Adipose tissue (tissue), 3 donors: ENCODE measurements around the gene NPR3. TPM values are rescaled to one million over a fixed set of nuclear protein-coding genes. Genes with fewer than 3 reads are reported as not detected.

Experiments
- H3K27ac ChIP-seq: one replicate; pipeline ENCODE4 v1.5.1; 2013; ENCODE audit warnings: low read depth, low read length
- WGBS, 3 donors: extraction: QIAGEN DNeasy Blood & Tissue Kit; methylation state at CpG; one replicate each; pipeline ENCODE4 v1.1.7; 2013; 5-methylcytosine and 5-hydroxymethylcytosine counted together
- polyA plus RNA-seq, 3 donors: library from polyadenylated mRNA; stranded (reverse); fragments of 200-250 nt; gene quantifications; one replicate each; pipeline ENCODE4 v1.2.3, GENCODE V29; 2013
- donor health status: healthy with polysubstance abuse.
- donor health status: Bipolar disorder and iron deficiency.
- donor health status: healthy.

Gene NPR3
- polyA plus RNA-seq, 3 donors, result 1.9 to 2.6 (median 2.3) TPM

DNA sequence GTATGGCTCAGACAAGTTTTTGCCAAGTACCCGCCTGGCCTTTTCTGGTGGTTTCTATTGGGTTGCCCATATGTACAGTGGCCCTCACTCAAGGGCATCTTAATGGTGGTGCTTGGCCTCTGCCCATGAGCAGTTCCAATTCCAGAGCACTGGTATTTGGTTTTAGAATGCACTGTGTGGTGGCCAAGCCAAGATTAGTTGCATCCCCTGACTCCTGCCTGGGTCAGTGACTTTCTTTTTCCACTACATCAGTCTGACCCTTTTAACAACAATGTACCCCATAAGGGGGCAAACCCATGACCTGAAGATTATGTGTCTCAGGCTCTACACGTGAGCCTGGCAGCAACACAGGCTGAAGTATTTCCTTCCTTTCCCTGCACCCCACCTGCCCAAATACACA, 34.2 kb downstream of the NPR3 start:
- 54 to 67% (median 57%) methylated on average over 2 of the region's 2 CpGs for WGBS, 3 donors
- H3K27ac ChIP-seq, result no peak overlapping the region

DNA sequence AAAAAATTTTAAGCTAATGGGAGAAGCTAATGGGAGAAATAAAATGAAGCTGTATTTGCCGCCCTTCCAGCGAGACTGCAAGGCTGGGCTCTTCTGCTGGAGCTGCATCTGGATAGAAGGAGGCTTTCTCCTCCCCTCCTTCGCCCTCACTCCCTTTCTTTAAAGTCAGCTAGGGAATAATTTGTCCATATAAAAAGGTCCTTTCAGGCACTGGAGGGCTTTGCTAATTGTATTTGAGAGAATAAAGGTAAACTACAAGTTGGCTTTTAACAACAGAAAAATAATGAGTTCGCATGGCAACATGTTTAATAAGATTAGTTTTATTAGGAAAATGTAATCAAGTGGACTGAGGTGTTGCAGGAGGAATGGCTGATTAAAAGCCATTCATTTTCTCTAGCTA, 41.3 kb downstream of the NPR3 start:
- WGBS, 3 donors, result 79 to 88% (median 87%) methylated on average over 4 of the region's 4 CpGs
- no peak overlapping the region for H3K27ac ChIP-seq

DNA sequence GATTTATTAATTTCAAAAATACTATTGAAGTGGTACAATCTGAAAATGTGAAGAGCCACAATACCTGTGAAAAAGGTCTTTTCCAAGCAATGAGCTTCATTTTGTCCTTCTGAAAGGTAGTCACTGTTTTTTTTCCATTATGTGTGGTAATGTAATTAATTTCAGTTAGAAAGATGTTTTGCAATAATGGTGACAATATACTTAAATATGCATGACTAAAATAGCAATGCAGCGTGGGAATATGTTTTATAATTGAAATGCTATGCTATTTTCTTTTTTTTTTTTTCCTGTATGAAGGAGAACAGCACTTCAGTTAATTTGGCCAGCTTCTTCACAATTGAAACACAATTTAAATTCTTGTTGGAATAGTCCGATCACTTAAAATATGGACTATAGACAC, 41.9 kb downstream of the NPR3 start:
- no peak overlapping the region for H3K27ac ChIP-seq
- 66 to 69% (median 68%) methylated on average over 2 of the region's 2 CpGs for WGBS, 3 donors

DNA sequence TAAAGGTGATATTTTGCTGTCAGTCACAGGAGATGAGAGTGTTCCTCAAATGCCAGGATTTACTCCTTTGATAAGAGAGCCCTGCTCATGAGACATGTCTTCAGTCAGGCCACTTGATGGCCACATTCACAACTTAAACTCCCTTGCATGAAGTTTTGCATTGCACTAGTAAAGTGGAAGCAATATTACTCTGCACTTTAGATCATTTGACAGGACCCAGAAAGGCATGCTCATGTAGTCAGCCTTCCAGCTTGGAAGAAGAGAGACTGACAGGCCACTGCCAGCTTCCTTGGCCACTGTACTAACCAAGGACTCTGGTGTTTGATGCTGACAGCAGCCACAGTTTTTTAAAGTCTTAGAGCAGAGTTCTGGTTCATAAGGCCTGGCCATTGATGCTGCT, 42.6 kb downstream of the NPR3 start:
- H3K27ac ChIP-seq, result no peak overlapping the region

DNA sequence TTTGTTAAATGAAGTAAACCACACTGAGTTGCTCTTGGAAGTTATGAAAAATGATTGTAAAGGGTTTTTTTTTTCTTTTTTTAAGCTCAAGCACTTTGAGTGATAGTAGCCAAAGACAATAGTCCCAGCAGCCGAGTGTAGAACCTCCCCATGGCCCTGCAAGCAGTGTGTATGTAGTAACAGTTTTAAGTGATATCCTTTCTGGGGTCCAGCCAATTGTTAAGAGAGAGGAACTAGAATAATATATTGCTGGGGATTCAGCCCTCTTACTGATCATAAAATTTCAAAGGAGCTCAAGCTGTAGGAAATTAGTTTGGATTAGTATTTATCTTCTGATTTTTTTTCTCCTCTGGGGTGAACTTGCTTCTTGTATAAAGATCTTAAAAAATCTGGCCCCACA, 43.2 kb downstream of the NPR3 start:
- WGBS, 3 donors, result 39 to 59% (median 41%) methylated on average over 1 of the region's 1 CpG
- H3K27ac ChIP-seq, result no peak overlapping the region

DNA sequence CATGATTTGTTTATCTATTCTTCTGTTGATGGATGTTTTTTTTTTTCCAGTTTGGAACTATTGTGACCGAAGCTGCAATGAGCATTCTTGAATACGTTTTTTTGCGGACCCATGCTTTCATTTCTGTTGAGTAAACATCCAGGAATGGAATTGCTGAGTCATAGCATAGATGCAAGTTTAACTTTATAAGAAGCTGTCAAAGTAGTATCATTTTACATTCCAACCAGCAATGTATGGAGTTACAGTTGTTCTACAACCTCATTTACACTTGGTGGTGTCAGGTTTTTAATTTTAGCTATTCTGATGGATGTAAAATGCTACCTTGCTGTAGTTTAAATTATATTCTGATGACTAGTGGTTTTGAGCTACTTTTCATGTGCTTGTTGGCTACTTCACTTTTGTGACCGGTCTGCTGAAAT, 49.0 kb downstream of the NPR3 start:
- H3K27ac ChIP-seq, result no peak overlapping the region
- 34 to 64% (median 45%) methylated on average over 4 of the region's 4 CpGs for WGBS, 3 donors

DNA sequence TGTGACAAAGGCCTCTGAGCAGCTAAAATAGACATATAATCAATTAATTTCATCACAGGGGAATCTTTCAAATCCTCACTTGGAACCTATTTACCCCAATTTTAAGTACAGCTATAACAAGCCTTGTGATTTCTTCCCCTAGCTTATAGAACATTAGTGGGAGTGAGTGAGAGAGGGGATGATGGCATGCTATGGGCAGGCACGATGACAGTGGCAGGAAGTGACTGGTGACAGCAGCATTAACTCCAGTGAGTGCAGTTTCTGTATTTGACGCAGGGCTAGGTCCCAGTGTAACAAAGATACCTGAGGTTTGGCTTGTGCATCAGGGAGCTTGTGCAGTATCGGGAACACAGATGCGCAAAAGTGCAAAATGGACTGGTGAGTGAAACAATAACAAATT, 54.1 kb downstream of the NPR3 start:
- 75 to 79% (median 77%) methylated on average over 4 of the region's 4 CpGs for WGBS, 3 donors

DNA sequence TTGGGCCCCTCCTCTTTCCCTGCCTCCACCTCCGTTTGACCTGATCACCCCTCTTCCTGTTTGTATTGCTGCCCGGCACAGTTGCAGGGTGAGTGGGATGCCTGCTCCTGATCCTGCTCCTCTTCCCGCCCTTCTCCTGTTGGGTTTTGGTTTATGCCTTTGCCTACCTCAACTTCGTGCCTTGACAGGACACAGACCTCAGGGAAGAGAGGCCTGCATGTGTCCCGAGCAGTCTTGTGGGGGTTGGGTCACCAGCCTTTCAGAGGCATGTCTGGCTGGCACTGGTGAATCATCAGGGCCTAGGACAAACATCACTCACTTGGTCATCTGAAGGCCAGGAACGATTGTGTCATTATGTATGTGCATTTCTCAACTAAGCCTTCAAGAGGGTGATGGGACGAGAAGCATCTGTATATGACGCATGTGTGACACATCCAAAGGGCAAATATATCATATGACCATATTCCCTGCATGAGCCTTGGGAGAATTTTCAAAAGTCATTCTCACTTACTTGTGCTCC, 56.9 kb downstream of the NPR3 start:
- 57 to 77% (median 69%) methylated on average over 8 of the region's 8 CpGs for WGBS, 3 donors
- no peak overlapping the region for H3K27ac ChIP-seq

More for the DNA sequence above, 54.1 kb downstream of the NPR3 start:
- no peak overlapping the region for H3K27ac ChIP-seq

DNA sequence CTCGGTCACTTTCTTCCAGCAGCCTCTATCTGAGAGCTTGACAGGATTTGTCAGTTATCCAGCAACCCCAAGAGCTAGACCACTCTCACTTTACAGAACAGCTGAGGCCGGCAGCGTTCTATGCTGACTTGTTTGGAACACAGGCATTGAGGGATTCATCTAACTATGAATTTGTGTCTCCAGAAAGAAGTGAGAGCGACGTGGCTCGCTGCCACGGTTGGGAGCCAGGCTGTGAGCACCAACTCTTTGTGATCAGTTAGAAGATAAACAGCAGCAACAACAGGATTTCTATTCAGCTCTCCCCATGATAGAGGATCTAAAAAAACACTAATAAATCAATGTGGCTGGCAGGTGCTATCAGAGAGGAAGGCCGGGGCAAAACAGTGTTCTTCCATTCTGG, 58.6 kb downstream of the NPR3 start:
- no peak overlapping the region for H3K27ac ChIP-seq
- WGBS, 3 donors, result 64 to 87% (median 82%) methylated on average over 8 of the region's 8 CpGs

DNA sequence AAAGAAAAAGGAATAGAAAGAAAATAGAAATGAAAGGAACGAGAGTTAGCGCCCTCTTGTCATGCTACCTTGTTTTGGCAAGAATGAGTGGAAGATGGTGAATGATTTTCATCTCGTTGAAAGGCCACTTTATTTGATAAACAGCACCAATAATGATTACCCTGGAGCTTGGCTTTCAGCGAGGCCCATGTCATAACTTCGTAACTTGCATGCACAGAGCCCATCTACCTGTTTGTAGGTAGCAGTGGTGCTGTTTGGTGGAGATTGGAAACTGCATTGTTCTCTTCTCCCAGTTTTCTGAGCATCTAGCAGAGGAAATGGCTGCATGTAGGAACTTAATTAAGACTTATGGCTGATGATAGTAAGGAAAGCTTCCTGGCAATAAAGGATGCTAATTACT, 59.3 kb downstream of the NPR3 start:
- no peak overlapping the region for H3K27ac ChIP-seq
- 68 to 92% (median 90%) methylated on average over 5 of the region's 5 CpGs for WGBS, 3 donors

DNA sequence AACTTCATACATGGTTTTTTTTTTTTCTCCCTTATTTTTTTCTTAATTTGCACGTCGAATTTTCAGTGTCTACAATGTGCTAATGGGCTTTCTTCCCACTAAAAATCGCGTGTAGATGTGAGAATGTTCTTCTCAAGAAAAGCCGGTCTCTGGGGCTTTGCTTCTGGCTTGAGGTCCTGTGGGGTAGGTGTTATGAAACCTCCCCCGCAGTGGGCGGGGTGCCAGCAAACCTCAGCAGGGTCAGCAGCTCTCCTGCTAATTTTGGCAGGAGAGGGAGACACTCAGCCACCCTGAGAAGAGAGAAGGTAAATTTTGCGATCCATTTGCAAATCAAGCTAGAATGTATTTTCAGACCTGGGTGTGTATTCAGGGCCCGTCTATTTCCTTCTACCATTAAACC, 59.9 kb downstream of the NPR3 start:
- no peak overlapping the region for H3K27ac ChIP-seq
- WGBS, 3 donors, result 74 to 79% (median 74%) methylated on average over 9 of the region's 9 CpGs

DNA sequence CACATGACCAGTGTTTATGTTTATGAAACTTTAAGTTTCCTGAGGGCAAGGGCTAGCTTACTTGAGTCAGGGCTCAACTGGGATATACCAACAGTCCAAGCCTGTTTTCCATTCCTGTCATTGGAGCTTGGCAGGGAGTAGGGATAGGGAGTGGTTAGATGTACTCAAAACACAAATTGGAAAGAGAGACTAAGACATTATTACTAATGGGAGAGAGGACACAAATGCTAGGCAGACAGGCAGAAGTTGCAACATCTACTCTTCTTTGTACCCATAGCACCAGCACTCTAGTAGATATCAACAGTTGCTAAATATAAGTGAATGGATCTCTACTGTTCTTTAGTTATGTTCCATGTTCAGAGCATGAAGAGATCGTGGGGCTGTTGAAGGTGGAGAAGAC, 62.8 kb downstream of the NPR3 start:
- 59 to 88% (median 85%) methylated on average over 1 of the region's 1 CpG for WGBS, 3 donors
- H3K27ac ChIP-seq, result no peak overlapping the region

DNA sequence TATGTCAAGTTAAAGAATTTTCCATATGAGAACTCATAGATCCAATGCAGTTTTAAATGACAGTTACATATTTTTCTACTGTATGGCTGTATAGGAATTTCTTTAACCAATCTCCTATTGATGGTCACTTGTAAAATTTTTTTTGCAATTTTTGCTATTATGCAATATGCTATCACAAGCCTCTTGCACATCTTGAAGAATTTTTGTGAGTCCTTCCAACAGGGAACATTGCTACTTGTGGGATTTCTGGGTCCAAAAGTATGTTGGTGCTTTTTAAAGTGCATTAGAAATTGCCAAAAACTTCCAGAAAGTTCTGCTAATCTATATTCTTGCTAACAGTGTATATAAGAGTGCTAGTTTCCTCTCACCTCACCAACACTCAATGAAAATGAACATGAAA, 65.1 kb downstream of the NPR3 start:
- no peak overlapping the region for H3K27ac ChIP-seq

DNA sequence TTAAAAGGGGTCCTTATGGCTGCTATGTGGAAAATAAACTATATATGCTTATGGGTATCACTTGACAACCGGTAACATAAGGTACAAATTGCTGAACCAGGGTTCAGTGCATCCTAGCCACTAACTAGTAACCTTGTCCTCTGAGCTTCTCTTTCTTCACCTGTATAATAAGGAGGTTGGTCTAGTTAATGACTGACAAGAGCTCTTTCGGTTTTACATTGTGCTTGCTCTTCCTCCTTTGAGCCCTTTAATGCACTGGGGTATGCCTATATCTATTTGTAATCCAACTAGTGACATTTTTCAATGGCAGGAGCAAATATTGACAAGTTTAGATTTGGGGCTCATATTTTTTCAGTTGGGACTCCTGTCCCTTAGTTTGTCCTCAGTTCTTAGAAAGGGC, 66.1 kb downstream of the NPR3 start:
- no peak overlapping the region for H3K27ac ChIP-seq
- WGBS, 3 donors, result 58 to 94% (median 88%) methylated on average over 2 of the region's 2 CpGs

DNA sequence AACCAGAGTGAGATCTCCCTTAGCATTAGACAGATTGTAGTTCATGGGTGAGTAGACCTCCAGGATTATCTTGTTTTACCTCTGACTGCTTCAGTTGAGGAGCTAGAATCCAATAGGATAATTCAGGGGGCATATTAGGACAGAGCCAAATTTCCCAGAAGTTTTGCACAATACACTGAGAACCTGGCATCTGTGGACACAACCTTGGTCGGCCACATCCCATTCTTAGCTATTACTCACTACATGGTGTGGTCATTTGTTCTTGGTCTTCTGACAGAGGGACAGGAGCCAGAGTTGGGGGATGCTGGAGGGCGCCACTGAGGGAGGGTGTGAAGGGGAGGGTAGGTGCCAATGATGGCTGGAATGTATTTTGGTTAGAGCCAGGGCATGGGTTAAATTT, 66.6 kb downstream of the NPR3 start:
- no peak overlapping the region for H3K27ac ChIP-seq
- 46 to 89% (median 80%) methylated on average over 2 of the region's 2 CpGs for WGBS, 3 donors

DNA sequence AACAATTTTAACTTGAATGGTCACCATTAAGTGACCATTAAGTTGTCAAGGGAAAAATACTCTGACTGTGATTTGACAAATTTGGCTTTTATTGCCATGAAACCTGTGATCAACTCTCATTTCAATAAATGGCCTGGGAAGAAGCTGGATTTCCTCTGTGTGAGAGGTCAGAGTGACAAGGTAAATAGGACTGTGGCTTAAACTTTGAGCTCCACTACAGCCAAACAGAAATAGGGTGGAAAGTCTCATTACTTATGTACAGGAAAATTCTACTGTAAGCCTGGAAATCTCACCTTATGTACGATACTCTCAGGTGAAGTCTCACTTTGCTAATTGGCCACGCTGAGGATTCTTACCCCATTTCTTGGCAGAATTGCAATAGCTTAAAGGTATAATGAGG, 67.3 kb downstream of the NPR3 start:
- 80 to 92% (median 88%) methylated on average over 2 of the region's 2 CpGs for WGBS, 3 donors
- no peak overlapping the region for H3K27ac ChIP-seq

DNA sequence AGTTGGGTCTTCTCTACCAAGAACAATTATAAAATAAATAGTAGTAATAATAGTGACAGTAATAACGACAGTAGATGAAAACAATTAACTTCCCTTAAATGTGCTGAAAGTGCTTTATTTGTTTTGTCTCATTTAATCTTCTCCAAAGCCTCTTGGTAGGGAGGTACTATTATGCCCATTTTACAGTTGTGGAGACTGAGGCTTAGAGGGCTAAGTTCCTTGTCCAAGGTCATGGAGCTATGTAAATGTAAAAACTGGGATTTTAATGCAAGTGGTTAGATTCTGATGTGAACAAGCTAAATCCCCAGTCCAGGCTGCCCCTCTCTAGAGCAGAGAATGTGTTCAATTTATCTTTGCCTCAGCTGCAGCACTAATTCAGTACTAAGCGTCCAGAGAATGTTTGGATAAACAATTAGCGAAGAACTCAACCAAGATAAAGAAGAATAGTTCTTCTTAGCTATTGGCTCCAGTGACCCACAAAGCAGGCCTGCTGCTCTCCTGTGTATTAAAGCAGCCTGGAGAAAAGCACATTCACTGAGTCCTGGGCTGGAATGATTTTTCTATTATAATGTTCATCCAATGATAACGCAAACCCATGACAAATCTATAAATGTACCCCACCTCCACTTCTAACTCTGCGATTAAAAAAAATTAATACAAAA, 68.8 kb downstream of the NPR3 start:
- no peak overlapping the region for H3K27ac ChIP-seq
- WGBS, 3 donors, result 66 to 83% (median 76%) methylated on average over 5 of the region's 5 CpGs

DNA sequence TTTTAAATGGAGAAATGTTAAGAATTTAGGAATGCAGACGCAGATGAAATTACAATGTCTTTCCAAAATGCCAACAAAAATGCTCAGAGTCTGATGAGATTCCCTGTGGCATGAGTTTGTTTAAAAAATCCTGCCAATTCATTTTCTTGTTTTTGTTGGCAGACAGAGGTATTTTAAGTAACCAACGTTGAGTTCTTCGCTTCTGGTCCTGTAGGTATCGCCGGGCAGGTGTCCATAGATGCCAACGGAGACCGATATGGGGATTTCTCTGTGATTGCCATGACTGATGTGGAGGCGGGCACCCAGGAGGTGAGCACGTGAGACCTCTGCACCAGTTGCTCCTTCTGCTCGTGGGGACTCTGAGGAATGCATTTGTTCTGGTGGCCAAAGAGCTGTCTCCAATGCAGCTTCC, 69.4 kb downstream of the NPR3 start:
- 65 to 73% (median 68%) methylated on average over 10 of the region's 10 CpGs for WGBS, 3 donors
- no peak overlapping the region for H3K27ac ChIP-seq

DNA sequence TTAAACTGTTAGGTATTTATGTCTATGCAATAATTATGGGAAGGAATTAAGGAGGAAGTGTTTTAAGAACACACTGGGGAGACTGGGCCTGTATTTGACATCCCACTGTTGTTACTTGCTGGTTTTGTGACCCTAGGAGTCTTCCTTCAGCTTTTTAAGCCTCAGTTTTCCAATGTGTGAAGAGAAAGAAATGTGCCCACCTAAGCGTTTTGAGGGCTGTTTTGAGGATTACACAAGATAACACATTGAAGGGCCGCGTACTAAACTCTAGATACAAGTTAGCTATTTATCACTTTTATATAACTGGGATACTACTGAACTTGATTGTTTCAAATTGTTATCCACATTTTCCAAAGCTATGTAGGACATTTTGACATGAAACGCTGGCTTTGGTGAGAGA, 72.5 kb downstream of the NPR3 start:
- H3K27ac ChIP-seq, result no peak overlapping the region
- 85 to 95% (median 90%) methylated on average over 4 of the region's 4 CpGs for WGBS, 3 donors

DNA sequence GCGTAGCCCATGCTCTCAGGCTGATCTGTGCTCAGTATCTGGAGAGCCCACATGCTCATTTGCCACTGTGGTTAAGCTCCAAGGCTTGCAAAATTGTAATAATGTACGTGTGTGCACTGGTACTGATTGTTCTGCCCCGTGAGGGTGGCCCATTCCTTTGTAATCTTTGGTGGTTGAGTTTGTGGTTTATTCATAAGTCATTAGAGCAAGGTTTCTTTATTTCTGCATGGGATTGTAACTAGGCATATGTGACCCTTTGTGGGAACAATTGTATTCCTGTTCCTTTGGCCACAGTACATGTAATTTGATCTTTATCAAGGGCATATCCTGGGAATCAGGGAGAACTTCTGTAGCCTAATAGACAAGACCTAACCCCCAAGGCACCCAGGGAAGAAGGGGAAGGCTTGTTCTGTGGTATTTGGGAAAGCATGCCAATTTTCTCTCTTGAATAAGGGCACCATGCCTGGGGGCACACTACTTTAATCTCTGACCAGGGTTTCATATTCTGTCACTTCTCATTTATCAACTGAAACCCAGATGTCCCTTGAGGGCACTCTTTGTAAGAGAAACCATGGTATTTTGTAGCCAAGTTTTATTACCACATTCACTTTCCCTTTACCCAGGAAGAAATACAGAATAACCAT, 74.6 kb downstream of the NPR3 start:
- H3K27ac ChIP-seq, result no peak overlapping the region
- 44 to 60% (median 54%) methylated on average over 3 of the region's 3 CpGs for WGBS, 3 donors
